RWPE2 (cell line): ENCODE results near the gene APBB1IP.
"Not testable (repeated sequence)": the region's sequence is repeated elsewhere in the genome, so short reads cannot be mapped to it uniquely, and the experiment has no call there.

Source experiments
- ATAC-seq: fragments of 200-7000 bp; cut with Tn5 transposase; 3 replicates; pipeline ENCODE4 v1.9.1; 2021; ENCODE audit warnings: low read depth
- DNase-seq: peaks from one replicate; pipeline ENCODE4 v3.0.0-alpha.2; 2020; ENCODE audit warnings: low spot score
- H3K27ac ChIP-seq: fragments of 450-650 bp; 2 replicates; pipeline ENCODE4 v1.5.1; 2017; ENCODE audit warnings: mild to moderate bottlenecking; ENCODE audit not compliant: poor library complexity, severe bottlenecking
- H3K27me3 ChIP-seq: fragments of 250-450 bp; sonication (Bioruptor Pico); 2 replicates; pipeline ENCODE4 v1.5.1; 2021; ENCODE audit warnings: mild to moderate bottlenecking, moderate library complexity; ENCODE audit not compliant: insufficient read depth, poor library complexity, severe bottlenecking
- H3K36me3 ChIP-seq: fragments of 250-450 bp; sonication (Bioruptor Pico); 2 replicates; pipeline ENCODE4 v1.5.1; 2020; ENCODE audit warnings: low read depth, mild to moderate bottlenecking, moderate library complexity
- H3K4me1 ChIP-seq: fragments of 250-450 bp; sonication (Bioruptor Pico); 2 replicates; pipeline ENCODE4 v1.5.1; 2021; ENCODE audit warnings: mild to moderate bottlenecking, moderate library complexity; ENCODE audit not compliant: insufficient read depth, poor library complexity, severe bottlenecking
- H3K4me3 ChIP-seq: fragments of 250-450 bp; sonication (Bioruptor Pico); 2 replicates; pipeline ENCODE4 v1.5.1; 2021; ENCODE audit warnings: mild to moderate bottlenecking, moderate library complexity; ENCODE audit not compliant: severe bottlenecking
- H3K9me3 ChIP-seq: fragments of 250-450 bp; sonication (Bioruptor Pico); 2 replicates; pipeline ENCODE4 v1.5.1; 2021; ENCODE audit warnings: mild to moderate bottlenecking, moderate library complexity; ENCODE audit not compliant: severe bottlenecking
- TF ChIP-seq, protein P1 (sequence below): fragments of 450-650 bp; IDR thresholded peaks from one replicate; pipeline ENCODE4 v1.5.1; 2017; ENCODE audit warnings: mild to moderate bottlenecking, moderate library complexity; ENCODE audit not compliant: poor library complexity, severe bottlenecking

The APBB1IP gene

DNA sequence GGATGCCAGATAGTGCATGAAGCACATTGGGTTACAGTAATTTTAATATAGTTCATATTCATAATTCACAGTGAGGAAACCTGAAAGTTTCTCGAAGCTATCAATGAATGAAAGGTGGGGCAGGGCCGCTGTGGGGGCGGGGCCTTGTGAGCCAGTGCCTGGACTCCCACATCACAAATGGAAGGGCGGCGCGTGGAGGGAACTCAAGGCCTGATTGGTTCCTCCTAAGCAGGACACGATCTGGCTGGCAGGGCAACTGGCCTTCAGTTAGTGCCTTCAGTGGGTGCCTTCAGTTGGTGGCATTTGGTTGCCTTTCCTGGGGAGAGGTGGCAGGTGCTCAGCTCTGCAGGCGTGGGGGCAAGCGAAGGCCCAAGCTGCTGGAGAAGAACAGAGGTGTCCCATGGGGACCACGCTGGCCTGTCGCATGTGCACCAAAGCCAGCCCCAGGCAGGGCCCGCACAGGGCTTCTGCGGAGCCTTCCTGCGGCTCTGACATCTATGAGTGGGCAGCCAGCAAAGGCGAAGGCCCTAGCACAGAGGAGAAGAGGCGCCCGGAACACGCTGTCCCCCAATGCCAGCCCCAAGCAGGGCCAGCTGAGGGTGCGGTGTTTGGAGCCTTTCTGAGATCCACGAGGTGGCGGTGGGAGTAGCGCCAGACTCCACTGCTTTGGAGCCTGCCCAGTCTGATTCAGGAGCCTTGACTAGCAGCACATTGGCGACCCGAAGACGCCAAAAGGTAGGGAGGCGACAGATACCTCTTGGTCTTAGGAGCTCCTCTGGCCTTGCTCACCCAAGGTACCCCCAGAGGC, 141.3 kb downstream of the APBB1IP start:
- no peaks in the 10 kb centered on the region for H3K4me1 ChIP-seq

DNA sequence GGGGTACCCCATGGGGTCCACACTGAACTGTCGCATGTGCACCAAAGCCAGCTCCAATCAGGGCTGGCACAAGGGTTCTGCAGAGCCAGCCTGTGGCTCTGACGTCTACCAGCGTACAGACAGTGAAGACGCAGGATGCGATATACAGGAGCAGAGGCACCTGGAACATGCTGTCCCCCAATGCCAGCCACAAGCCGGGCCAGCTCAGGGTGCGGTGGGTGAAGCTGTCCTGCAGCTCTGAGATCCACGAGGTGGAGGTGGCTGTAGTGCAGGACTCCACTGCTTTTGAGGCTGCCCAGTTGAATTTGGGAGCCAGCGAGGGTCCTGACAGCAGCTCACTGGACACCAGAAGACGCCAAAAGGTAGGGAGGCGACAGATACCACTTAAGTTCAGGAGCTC, 148.1 kb downstream of the APBB1IP start:
- no peaks in the 10 kb centered on the region for H3K27me3 ChIP-seq
- TF ChIP-seq, protein P1, sequence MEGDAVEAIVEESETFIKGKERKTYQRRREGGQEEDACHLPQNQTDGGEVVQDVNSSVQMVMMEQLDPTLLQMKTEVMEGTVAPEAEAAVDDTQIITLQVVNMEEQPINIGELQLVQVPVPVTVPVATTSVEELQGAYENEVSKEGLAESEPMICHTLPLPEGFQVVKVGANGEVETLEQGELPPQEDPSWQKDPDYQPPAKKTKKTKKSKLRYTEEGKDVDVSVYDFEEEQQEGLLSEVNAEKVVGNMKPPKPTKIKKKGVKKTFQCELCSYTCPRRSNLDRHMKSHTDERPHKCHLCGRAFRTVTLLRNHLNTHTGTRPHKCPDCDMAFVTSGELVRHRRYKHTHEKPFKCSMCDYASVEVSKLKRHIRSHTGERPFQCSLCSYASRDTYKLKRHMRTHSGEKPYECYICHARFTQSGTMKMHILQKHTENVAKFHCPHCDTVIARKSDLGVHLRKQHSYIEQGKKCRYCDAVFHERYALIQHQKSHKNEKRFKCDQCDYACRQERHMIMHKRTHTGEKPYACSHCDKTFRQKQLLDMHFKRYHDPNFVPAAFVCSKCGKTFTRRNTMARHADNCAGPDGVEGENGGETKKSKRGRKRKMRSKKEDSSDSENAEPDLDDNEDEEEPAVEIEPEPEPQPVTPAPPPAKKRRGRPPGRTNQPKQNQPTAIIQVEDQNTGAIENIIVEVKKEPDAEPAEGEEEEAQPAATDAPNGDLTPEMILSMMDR: no peak
- H3K27ac ChIP-seq: no peak overlapping the region
- no peaks in the 10 kb centered on the region for H3K36me3 ChIP-seq
- DNase-seq (no peak), ATAC-seq (no peak)
- H3K4me1 ChIP-seq: no peaks in the 10 kb centered on the region
- H3K4me3 ChIP-seq: no peak overlapping the region
- no peaks in the 10 kb centered on the region for H3K9me3 ChIP-seq

More for the DNA sequence above, 141.3 kb downstream of the APBB1IP start:
- TF ChIP-seq, protein P1: no peak
- ATAC-seq: no peak
- H3K4me3 ChIP-seq: no peak overlapping the region
- H3K9me3 ChIP-seq: no peaks in the 10 kb centered on the region
- no peaks in the 10 kb centered on the region for H3K36me3 ChIP-seq
- DNase-seq: no peak
- H3K27me3 ChIP-seq: no peaks in the 10 kb centered on the region
- H3K27ac ChIP-seq: no peak overlapping the region

DNA sequence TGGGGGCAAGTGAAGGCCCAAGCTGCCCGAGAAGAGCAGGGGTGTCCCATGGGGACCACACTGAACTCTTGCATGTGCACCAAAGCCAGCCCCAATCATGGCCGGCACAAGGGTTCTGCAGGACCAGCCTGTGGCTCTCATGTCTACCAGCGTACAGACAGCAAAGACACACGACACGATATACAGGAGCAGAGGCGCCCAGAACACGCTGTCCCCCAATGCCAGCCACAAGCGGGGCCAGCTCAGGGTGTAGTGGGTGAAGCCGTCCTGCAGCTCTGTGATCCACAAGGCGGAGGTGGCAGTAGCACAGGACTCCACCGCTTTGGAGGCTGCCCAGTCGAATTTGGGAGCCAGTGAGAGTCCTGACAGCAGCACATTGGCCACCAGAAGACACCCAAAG, 150.5 kb downstream of the APBB1IP start:
- TF ChIP-seq, protein P1: no peak
- Histone ChIP-seq H3K27me3 (no peaks in the 10 kb centered on the region), H3K9me3 (no peaks in the 10 kb centered on the region), H3K27ac (no peak overlapping the region), H3K4me3 (no peak overlapping the region), H3K4me1 (no peaks in the 10 kb centered on the region), H3K36me3 (no peaks in the 10 kb centered on the region)
- ATAC-seq (no peak), DNase-seq (no peak)

DNA sequence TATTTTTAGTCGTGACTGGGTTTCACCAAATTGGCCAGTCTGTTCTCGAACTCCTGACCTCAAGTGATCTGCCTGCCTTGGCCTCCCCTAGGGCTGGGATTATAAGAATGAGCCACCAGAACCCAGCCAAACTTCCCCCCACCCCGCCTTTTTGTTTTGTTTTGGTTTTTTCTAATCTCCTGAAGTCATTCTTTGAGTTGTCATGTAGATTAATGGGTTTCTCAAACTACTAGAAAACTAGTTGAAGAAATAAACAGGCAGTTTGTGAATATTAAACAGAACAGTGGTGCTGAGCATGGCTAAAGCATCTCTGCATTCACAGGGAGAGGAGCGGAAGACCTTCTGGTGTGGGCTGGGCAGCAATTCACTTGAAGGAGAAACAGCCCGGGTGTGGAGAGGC, 151.7 kb downstream of the APBB1IP start:
- H3K36me3 ChIP-seq, H3K27ac ChIP-seq, H3K4me1 ChIP-seq, H3K27me3 ChIP-seq, H3K9me3 ChIP-seq, H3K4me3 ChIP-seq, ATAC-seq, DNase-seq: not testable (repeated sequence)

DNA sequence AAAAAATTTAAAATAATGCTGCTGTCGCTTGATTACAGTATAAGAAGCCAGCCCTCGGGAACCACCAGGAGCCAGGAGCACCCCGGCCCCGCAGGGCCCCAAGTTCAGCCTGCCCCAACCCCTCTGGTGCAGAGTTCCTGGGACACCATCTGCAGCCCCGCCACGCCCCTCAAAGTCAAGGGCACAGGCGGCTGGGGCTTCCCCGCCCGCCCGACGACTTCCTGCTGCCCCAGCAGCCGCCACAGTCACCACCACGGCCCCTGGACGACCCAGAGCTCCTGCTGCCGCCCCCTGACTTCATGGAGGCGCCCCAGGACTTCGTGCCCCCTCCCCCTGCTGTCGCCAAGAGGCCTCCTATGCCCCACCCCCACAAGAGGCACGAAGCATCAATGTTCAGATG, 155.8 kb downstream of the APBB1IP start:
- no peaks in the 10 kb centered on the region for H3K4me1 ChIP-seq
- no peaks in the 10 kb centered on the region for H3K9me3 ChIP-seq
- peaks cover 11% of the 10 kb centered on the region for H3K27me3 ChIP-seq
- TF ChIP-seq, protein P1: no peak
- no peaks in the 10 kb centered on the region for H3K36me3 ChIP-seq
- H3K4me3 ChIP-seq: no peak overlapping the region
- no peak for ATAC-seq
- no peak overlapping the region for H3K27ac ChIP-seq
- no peak for DNase-seq

DNA sequence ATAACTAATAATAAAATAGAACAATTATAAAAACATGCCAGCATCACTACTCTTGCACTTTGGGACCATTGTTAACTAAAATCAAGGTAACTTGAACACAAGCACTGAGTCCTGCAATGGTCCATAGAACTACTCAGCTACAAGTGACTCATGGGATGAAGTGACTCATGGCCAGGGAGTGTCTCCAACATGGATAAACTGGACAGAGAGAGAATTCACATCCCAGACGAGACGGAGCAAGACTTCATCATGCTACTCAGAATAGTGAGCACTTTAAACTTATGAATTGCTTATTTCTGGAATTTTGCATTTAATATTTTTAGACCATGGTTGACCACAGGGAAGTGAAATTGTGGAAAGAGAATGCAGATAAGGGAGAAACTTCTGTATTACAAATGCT, 165.1 kb downstream of the APBB1IP start:
- not testable (repeated sequence) for H3K9me3 ChIP-seq, H3K36me3 ChIP-seq, H3K27me3 ChIP-seq, H3K27ac ChIP-seq, H3K4me3 ChIP-seq, H3K4me1 ChIP-seq, DNase-seq
- peak; percentile 99 for ATAC-seq

DNA sequence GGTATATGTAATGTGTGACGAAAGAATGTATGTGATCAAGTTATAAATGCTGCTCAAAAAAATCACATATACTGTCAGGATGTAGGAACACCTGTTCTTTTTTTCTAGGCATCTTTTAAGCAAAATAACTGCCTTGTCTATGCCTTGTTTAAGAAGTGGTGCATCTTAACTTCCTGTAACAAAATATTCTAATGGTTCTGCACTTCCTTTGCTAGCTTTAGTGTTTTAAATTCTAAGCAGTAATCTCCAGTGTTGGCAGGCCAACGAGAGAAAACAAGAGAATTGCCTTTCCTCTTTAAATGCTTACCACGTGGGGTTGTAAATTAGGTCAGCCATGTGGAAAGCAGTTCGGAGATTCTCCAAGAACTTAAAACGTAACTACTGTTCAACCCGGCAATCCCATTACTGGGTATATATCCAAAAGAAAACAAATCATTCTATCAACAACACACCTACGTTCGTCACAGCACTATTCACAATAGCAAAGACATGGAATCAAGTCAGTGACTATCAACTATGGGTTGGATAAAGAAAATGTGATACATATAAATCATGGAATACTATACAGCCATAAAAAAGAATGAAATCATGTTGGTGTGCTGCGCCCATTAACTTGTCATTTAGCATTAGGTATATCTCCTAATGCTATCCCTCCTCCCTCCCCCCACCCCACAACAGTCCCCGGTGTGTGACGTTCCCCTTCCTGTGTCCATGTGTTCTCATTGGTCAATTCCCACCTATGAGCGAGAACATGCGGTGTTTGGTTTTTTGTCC, 166.4 kb downstream of the APBB1IP start:
- not testable (repeated sequence) for H3K9me3 ChIP-seq, H3K27ac ChIP-seq, H3K27me3 ChIP-seq, DNase-seq, H3K36me3 ChIP-seq, H3K4me3 ChIP-seq, H3K4me1 ChIP-seq, ATAC-seq
